HG02642 (cell line): Measurements from ENCODE around the gene TMEM86B.

Experiments
- ATAC-seq: cut with Tn5 transposase; IDR thresholded peaks from one replicate; pipeline ENCODE4 v1.9.1; 2021; ENCODE audit warnings: mild to moderate bottlenecking; ENCODE audit not compliant: unreplicated experiment, poor library complexity

TMEM86B gene

GRCh38 chr19:55228403-55229031, at the start of gene TMEM86B:
Gene TMEM86B (minus strand): TSS chr19:55228763. CDS start chr19:55228741, 22 bp downstream.
- no peak for ATAC-seq

- no peak for ATAC-seq
These were observed 48.9 kb upstream of the TMEM86B start for GRCh38 chr19:55277494-55277893.

GRCh38 chr19:55276720-55277430, 48.3 kb upstream of the TMEM86B start:
- no peak for ATAC-seq

GRCh38 chr19:55275851-55276719, 47.5 kb upstream of the TMEM86B start:
- ATAC-seq, result peak; percentile 33

GRCh38 chr19:55273978-55274707, 45.6 kb upstream of the TMEM86B start:
- ATAC-seq, result no peak

- no peak for ATAC-seq
These were observed 43.6 kb upstream of the TMEM86B start for GRCh38 chr19:55272142-55272541.

GRCh38 chr19:55270172-55270942, 41.8 kb upstream of the TMEM86B start:
- ATAC-seq, result no peak

- no peak for ATAC-seq
These were observed 40.7 kb upstream of the TMEM86B start for GRCh38 chr19:55269299-55269698.

GRCh38 chr19:55266840-55267239, 38.3 kb upstream of the TMEM86B start:
- ATAC-seq, result no peak

GRCh38 chr19:55266404-55266803, 37.8 kb upstream of the TMEM86B start:
- no peak for ATAC-seq

- ATAC-seq, result no peak
These were observed 37.3 kb upstream of the TMEM86B start for GRCh38 chr19:55265723-55266386.

GRCh38 chr19:55265173-55265572, 36.6 kb upstream of the TMEM86B start:
- no peak for ATAC-seq

- ATAC-seq, result no peak
These were observed 36.0 kb upstream of the TMEM86B start for GRCh38 chr19:55264531-55264930.

- no peak for ATAC-seq
These were observed 33.8 kb upstream of the TMEM86B start for GRCh38 chr19:55262359-55262758.

GRCh38 chr19:55261671-55262126, 33.1 kb upstream of the TMEM86B start:
- ATAC-seq, result no peak

GRCh38 chr19:55259540-55260210, 31.1 kb upstream of the TMEM86B start:
- ATAC-seq, result no peak

- ATAC-seq, result peak; percentile 70
These were observed 30.4 kb upstream of the TMEM86B start, which contains the start of gene PPP6R1 for GRCh38 chr19:55258828-55259539. Gene PPP6R1 (minus strand): TSS chr19:55259017. CDS start chr19:55247103, 11,914 bp downstream.

GRCh38 chr19:55258476-55258827, 29.9 kb upstream of the TMEM86B start:
- peak; percentile 21 for ATAC-seq
